GM12865 (cell line): ENCODE data around the gene RFK.
"Not testable (repeated sequence)": the region's sequence is repeated elsewhere in the genome, so short reads cannot be mapped to it uniquely, and the experiment has no call there.

Experiments
- DNase-seq: peaks from one replicate; pipeline ENCODE4 v3.0.0; 2010; ENCODE audit warnings: low read depth
- H3K4me3 ChIP-seq: 2 replicates; pipeline ENCODE4 v1.5.1; 2011; ENCODE audit warnings: mild to moderate bottlenecking, low read depth, low read length, control low read depth
- TF ChIP-seq, protein P1 (sequence below): IDR thresholded peaks from 2 replicates; pipeline ENCODE4 v1.5.1; 2011; ENCODE audit warnings: low read length, control low read depth, low read depth, inconsistent platforms; ENCODE audit not compliant: insufficient read depth; ENCODE audit errors: missing control alignments

Gene RFK

DNA sequence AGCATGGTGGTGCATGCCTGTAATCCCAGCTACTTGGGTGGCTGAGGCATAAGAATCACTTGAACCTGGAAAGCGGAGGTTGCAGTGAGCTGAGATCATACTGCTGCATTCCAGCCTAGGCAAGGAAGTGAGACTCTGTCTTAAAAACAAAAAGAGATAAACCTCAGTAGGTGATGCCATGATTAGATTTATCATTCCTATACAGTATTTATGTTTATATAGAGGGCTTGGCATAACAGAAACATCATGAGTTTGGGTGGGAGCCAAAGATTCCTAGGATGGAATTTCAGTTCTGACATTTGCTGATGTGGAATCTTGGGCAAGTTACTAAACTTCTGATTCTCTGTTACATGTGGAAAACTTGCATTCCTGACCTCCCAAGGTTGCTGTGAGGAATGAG is 22.3 kb downstream of the RFK start:
- H3K4me3 ChIP-seq: no peak overlapping the region
- DNase-seq: no peak
- TF ChIP-seq, protein P1, sequence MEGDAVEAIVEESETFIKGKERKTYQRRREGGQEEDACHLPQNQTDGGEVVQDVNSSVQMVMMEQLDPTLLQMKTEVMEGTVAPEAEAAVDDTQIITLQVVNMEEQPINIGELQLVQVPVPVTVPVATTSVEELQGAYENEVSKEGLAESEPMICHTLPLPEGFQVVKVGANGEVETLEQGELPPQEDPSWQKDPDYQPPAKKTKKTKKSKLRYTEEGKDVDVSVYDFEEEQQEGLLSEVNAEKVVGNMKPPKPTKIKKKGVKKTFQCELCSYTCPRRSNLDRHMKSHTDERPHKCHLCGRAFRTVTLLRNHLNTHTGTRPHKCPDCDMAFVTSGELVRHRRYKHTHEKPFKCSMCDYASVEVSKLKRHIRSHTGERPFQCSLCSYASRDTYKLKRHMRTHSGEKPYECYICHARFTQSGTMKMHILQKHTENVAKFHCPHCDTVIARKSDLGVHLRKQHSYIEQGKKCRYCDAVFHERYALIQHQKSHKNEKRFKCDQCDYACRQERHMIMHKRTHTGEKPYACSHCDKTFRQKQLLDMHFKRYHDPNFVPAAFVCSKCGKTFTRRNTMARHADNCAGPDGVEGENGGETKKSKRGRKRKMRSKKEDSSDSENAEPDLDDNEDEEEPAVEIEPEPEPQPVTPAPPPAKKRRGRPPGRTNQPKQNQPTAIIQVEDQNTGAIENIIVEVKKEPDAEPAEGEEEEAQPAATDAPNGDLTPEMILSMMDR: no peak

DNA sequence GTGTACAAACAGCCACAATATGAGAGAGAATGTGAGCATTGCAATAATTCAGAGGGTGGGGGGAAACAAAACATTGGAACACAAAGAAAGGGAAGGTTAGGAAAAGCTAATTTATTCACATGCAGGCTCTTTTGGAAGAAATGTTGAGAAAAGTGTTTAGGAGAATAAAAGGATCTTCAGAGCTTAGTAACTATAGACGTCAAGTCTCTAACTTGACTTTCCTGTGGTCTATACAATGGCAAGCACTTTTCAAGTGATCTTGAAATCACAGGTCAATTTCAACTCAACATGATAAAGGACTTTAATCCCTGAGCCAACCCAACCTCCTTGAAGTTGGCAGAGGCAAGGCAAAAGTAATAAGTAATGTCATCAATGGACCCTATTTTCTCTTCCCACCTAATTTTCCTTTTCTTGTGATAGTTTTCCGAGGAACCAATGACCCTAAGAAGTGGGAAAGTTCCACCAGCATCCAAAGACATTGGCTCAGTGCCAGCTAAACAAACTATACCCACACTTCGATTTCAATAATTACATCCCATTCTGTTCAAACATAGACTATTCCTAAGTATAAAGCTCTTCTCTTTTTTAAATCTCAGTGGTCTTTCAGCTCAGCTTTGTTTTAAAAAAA is 23.7 kb downstream of the RFK start:
- H3K4me3 ChIP-seq: no peak overlapping the region
- DNase-seq: no peak
- TF ChIP-seq, protein P1: no peak

DNA sequence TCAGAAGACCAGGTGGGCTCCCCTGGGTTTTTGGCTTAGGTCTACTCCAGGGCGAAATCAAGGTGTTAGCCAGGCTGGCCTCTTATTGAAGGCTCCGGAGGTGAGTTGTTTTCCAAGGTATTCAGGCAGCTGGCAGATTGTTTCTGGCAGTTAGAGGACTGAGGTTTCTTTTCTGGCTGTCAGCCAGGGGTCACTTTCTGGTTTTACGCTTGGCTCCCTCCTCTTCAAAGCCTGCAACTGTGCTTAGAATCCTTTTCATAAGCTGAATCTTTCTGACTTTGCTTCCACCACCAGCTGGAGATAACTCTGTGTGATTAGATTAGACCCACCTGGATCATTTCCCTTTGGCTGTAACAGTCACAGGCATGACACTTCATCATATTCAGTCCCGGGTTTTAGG is 24.6 kb downstream of the RFK start:
- peak; percentile 59 for DNase-seq
- TF ChIP-seq, protein P1: no peak
- H3K4me3 ChIP-seq: no peak overlapping the region

DNA sequence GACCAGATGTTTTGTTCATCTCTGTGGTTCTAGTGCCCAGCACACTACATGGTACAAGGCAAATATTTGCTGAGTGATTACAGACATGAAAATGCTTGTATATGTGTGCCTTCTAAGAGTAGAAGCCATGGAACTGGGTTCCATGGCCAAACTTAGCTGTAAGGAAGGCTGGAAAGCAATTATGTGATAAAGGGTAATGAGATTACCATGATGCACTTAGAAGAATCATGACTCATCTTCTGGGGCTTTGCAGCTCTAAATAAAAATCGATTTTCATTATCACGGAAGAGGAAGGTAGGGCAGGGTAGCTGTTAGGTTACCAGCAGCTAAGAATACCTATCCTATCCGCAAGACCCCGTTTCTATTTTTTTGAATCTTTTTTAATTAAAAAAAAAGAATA is 28.0 kb downstream of the RFK start:
- no peak overlapping the region for H3K4me3 ChIP-seq
- no peak for DNase-seq
- TF ChIP-seq, protein P1: no peak

DNA sequence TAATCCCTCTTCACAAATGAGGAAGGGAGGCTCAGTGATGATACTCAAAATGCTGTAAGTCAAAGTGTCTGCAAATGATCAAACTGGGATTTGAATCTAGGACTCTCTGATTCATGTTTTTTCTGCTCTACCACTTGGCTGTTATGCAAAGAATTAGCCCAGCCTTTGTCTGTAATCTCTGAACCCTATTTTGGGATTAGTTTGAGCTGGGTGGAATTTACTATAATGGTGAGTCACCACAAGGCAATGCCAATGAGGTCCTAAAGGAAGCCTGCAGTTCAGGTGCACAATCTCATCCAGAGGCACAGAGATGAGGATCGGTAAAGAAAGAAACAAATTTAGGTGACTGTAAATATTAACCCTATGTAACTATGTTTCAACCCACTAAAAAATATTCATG is 29.2 kb downstream of the RFK start:
- H3K4me3 ChIP-seq: no peak overlapping the region
- TF ChIP-seq, protein P1: no peak
- no peak for DNase-seq

DNA sequence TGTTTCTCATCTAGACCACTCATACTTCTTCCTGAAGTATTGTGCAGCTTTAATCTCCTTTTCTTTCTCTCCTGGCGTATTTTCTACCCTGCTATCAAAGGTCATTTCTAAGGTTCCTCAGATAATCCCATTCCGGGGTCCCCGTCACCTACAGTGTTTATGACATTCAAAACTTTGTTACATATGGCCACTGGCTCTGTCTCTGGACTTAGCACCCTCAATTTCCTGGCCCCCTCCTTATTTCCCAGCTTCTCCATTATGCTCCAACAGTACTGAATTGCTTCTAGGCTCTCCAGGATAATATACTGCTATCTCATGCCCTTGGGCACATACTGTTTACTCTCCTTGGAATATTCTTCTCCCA is 31.2 kb downstream of the RFK start:
- TF ChIP-seq, protein P1: no peak
- DNase-seq: no peak
- no peak overlapping the region for H3K4me3 ChIP-seq

DNA sequence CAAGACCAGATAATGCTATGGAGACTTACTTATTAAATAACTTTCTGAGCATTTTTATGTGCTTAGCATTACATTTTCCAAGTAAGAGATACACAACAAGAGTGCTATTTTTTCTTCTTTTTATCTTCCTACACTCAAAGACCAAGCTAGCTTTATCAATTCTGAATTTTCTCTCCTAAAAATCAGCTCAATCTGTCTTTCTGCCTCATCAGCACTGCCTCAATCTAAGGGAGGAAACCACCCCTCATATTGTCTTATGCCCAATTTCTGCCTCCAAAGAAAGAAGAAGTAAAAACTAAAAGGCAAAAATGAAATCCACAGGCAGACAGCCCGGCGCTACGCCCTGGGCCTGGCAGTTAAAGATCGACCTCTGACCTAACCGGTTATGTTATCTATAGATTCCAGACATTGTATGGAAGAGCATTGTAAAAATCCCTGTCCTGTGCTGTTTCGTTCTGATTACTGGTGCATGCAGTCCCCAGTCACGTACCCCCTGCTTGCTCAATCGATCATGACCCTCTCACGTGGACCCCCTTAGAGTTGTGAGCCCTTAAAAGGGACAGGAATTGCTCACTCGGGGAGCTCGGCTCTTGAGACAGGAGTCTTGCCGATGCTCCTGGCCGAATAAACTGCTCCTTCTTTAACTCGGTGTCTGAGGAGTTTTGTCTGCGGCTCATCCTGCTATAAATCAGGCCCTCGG is 31.7 kb downstream of the RFK start:
- H3K4me3 ChIP-seq, DNase-seq: not testable (repeated sequence)
